T-helper 9 cell (primary cell): ENCODE data around the gene EFNA2.

Source experiments
- DNase-seq: peaks from one replicate; pipeline ENCODE4 v3.0.0-alpha.2; 2020

EFNA2 gene

GRCh38 chr19:1249298-1249989 is 36.2 kb upstream of the EFNA2 start:
- peak; percentile 87 for DNase-seq

- no peak for DNase-seq
These were observed 35.7 kb upstream of the EFNA2 start for GRCh38 chr19:1249990-1250436.

GRCh38 chr19:1250437-1251260 is 35.0 kb upstream of the EFNA2 start:
- peak; percentile 56 for DNase-seq

DNA sequence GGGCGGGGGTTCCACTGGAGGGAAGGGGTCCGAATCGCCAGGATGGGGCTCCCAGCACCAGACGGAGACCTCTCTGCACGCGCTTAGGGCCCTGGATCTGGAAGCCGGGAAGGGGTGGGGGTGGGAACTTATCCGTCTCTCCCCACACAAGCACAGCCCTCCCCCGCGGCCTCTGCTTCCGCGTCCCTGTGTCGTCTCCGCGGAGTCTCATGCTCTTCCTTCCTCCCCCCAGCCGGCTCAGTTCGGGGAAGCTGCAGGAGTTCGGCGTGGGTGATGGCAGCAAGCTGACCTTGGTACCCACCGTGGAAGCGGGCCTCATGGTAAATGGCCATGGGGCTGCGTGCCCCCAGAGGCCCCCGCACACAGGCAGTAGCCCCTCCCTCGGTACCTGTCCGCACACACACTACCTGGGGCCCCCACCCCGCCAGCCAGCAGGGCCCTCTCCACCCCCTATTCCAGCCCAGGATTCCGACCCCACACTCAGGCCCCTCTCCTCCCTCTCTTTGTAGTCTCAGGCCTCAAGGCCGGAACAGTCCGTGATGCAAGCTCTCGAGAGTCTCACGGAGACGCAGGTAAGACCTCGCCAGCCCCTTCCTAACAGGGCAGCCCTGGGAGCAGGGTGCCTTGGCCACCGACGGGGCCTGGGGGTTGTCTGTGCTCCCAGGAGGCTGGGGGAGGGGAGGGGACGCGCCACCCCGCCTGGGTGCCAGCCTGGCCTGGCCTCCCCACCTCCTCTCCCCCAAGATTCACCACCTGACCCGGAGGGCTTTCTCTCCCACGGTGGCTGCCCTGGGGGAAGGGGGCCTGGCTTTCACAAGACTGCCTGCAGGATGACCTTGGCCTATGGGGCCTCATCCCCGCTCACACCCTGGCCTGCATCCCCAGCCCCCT is 34.1 kb upstream of the EFNA2 start:
- peak; percentile 58 for DNase-seq

- DNase-seq = no peak
These were observed 33.4 kb upstream of the EFNA2 start for GRCh38 chr19:1252221-1252820.

DNA sequence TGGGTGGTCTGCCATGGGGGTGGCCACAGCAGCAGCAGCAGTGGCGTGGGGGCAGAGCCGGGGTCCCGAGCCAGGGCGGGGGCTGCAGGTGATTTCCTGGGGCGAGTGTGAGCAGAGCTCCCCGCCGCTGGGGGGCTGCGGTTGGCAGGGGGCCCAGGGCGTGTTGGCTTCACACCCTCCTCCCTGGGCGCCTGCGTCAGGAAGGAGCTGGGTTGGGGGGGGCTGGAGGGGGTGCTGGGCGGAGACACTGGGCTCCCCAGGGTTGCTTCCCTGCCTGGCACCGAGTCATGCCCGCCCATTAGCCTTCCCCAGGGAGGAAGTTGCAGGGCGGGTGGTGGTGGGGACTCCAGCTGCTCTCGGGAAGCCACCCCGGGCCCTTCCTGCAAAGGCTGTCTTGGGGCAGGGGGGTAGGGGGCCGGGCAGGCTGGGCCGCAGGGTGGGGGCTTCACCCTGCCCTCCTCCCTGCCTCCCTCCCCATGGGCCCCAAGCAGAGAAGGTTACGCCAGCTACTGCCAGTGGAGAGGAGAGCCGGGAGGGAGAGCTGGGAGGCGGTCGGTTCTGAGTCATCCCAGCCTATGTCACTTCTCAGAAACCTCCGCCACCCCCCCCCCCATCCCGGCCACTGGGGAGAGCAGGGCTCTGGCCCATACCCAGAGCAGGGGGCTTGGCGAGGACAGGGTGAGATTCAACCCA is 32.7 kb upstream of the EFNA2 start:
- peak; percentile 69 for DNase-seq

GRCh38 chr19:1253514-1254080 is 32.1 kb upstream of the EFNA2 start:
- DNase-seq = no peak

DNA sequence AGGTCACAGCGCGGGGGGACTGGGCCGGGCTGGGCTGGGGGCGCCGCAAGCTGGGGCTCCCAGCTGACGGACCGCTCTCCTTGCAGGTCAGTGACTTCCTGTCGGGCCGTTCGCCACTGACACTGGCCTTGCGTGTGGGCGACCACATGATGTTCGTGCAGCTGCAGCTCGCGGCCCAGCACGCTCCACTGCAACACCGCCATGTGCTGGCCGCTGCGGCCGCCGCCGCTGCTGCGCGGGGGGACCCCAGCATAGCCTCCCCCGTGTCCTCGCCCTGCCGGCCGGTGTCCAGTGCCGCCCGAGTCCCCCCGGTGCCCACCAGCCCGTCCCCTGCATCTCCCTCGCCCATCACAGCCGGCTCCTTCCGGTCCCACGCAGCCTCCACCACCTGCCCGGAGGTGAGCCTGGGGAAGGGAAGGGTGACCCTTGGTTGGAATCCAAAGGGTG is 31.6 kb upstream of the EFNA2 start:
- no peak for DNase-seq

- DNase-seq = no peak
These were observed 31.0 kb upstream of the EFNA2 start for GRCh38 chr19:1254530-1255185.

- no peak for DNase-seq
These were observed 30.2 kb upstream of the EFNA2 start for GRCh38 chr19:1255186-1256161.

- no peak for DNase-seq
These were observed 28.8 kb upstream of the EFNA2 start for GRCh38 chr19:1256646-1257474.

DNA sequence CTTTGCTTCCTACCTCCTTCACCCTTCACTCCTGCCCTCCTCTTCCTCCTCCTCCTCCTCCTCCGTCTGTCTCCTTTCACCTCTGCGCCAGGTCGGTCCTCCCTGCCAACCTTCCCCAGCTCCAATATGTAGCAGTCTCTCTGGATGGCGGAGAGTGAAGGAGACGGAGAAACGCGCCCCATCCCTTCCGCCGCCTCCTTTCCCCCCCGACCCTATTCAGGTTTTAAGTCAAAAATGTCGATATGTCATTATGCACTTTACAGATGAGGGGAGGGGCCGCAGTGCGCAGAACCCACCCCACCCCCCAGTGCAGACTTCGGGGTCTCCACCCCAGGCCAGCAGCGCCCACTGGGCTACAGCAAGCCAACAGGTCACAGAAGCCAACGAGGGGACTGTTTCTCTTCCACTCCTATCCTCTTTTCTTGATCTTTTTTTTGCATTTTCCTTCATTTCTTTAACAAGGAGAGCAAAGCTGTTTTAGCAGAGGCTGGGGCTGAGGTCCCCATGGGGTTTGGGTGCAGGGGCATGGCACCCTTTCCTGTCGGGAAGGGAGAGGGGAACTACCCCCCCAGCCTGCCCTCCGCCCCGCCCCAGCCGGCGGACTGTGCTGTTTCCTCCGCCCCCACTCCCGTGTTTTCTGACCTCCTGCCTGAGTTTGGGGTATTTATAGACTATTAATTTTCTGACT is 28.1 kb upstream of the EFNA2 start:
- no peak for DNase-seq

DNA sequence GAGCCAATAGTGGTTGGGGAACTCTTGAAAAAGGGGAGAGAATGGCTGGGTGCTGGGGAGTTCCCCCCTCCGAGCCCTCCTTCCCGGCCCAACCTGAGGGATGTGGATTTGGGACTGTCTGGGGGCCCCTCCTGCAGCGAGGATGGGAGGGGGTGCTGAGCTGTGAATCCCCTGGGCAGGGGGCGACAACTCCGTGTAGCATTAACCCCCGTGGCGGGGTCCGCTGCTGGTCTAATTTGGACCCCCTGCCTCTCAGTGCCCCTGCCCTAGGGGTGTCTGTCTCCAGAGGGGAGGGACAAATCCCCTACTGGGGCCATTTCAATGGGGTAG is 27.5 kb upstream of the EFNA2 start:
- DNase-seq = no peak

- DNase-seq = no peak
These were observed 26.9 kb upstream of the EFNA2 start for GRCh38 chr19:1258707-1259205.

GRCh38 chr19:1259206-1259875 is 26.3 kb upstream of the EFNA2 start:
- peak; percentile 54 for DNase-seq

GRCh38 chr19:1259876-1260748 is 25.6 kb upstream of the EFNA2 start:
- peak; percentile 50 for DNase-seq
